ENCODE results near the gene GP9. TPM values are rescaled to one million over a fixed set of nuclear protein-coding genes. Genes with fewer than 3 reads are reported as not detected.
A peak's percentile ranks its signal among the peaks of the same experiment; 100 is the strongest.

Gene GP9
- total RNA-seq, 4 donors from 2014 or later, result 0.50 TPM; not detected in 3

DNA sequence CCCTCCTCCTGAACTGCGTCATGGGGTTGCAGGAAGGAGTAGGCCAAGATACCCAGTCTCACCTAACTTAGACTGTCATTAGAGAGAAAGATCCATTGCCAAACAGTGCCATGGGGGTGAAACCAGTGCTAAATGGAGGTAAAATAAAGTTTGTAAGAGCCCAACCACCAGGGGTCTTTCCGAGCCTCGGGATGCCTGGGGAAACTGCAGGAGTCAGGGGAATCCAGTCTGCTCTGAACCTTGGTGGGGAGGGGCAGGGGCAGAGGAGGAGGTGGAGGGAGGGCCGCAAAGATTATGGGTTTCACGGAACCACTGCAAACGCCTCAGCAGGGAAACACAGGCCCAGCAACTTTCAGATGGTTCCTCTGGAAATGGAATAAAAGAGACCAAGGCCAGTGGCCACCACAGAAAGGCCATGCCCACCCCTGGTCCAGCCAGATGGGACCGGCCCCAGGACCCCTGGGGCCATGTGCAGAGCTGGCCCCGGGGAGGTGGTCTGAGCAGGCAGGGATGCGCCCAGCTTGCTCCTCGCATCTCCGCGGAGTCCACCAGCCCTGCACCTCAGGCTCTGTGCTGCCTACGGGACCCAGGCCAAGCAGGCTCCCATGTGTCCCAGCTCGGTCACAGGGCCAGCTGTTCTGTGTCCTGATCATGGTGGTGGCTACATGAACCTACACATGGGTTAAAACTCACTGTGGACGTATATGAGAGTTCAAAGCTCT, 19.8 kb upstream of the GP9 start:
- H3K4me3 ChIP-seq, result no peak overlapping the region
- 82% methylated on average over 15 of the region's 15 CpGs for WGBS
- DNase-seq (ENCODE audit: extremely low spot score), result no peak

GRCh38 chr3:129045675-129046036, 14.9 kb upstream of the GP9 start:
- no peak for TF ChIP-seq POLR2AphosphoS5 (IDR thresholded peaks at IDR 0.05)
- no peak for TF ChIP-seq EP300 (IDR thresholded peaks at IDR 0.05)
- no peak for TF ChIP-seq POLR2A (IDR thresholded peaks at IDR 0.05; ENCODE audit: low read depth)
- DNase-seq (ENCODE audit: extremely low spot score), result no peak
- Histone ChIP-seq H3K27me3 (peaks cover 0 to 21% (median 4%) of the 10 kb centered on the region in 4 donors), H3K4me3 (peak overlapping the region; percentile 37 to 51 (median 40)), H3K9me3 (peaks cover 0 to 8% (median 2%) of the 10 kb centered on the region in 4 donors), H3K27ac (replicated peaks in 1 of 4) (no peak overlapping the region), H3K36me3 (no peaks in the 10 kb centered on the region), H3K4me1 (peaks cover 9 to 11% (median 10%) of the 10 kb centered on the region in 4 donors)
- intact Hi-C loops (cut with DNase I), result loop anchor here (2.0 kb wide), 1 partner anchor 17 kb away; no protein-coding TSS in a partner anchor
- WGBS, result 0% methylated on average over 1 of the region's 43 CpGs

More for the DNA sequence above, 19.8 kb upstream of the GP9 start:
- intact Hi-C loops (cut with DNase I), result no loop called here
- H3K36me3 ChIP-seq, result peaks cover 0 to 11% (median 2%) of the 10 kb centered on the region in 4 donors
- H3K9me3 ChIP-seq, result peaks cover 0 to 4% (median 0%) of the 10 kb centered on the region in 4 donors
- H3K4me1 ChIP-seq, result peaks cover 5 to 11% (median 9%) of the 10 kb centered on the region in 4 donors
- peaks cover 0 to 10% (median 1%) of the 10 kb centered on the region in 4 donors for H3K27me3 ChIP-seq
- TF ChIP-seq POLR2AphosphoS5 (IDR thresholded peaks at IDR 0.05) (no peak), POLR2A (IDR thresholded peaks at IDR 0.05; ENCODE audit: low read depth) (no peak), EP300 (IDR thresholded peaks at IDR 0.05) (no peak)
- TF ChIP-seq, protein P1, sequence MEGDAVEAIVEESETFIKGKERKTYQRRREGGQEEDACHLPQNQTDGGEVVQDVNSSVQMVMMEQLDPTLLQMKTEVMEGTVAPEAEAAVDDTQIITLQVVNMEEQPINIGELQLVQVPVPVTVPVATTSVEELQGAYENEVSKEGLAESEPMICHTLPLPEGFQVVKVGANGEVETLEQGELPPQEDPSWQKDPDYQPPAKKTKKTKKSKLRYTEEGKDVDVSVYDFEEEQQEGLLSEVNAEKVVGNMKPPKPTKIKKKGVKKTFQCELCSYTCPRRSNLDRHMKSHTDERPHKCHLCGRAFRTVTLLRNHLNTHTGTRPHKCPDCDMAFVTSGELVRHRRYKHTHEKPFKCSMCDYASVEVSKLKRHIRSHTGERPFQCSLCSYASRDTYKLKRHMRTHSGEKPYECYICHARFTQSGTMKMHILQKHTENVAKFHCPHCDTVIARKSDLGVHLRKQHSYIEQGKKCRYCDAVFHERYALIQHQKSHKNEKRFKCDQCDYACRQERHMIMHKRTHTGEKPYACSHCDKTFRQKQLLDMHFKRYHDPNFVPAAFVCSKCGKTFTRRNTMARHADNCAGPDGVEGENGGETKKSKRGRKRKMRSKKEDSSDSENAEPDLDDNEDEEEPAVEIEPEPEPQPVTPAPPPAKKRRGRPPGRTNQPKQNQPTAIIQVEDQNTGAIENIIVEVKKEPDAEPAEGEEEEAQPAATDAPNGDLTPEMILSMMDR (IDR thresholded peaks at IDR 0.05), result no peak
- H3K27ac ChIP-seq (replicated peaks in 1 of 4), result no peak overlapping the region

DNA sequence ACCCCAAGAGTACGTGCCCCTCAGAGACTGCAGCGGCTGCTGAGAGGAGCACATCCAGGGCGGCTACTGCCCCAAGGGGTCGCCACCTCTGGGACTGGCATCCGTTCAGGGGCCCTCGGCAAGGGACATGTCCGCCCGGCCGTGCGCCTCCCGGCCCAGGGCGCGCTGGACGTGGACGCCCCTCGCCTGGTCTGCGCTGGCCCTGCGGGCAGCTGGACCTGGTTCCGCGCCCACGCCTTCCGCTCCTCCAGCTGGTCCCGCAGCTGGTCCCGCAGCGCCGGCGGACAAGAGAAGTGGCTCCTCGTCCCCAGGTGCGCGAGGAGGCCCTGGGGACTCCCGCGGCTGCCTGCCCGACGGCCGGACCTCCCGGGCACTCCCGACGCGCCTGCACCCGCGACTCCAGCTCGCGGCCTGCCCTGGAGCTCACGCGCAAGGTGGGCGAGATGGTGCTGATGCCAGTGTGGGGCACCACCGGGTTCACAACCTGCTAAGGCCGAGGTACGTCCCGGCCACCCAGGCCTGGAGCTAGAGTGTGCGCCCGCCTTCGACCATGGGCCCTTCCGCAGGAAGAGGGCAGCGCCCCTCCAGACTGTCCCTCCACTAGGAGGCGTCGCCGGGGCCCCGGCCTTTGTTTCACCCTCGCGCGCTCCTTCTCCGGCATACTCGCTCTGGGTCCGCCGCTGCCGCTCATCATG, 14.4 kb upstream of the GP9 start:
- peak overlapping the region; percentile 37 to 51 (median 40) for H3K4me3 ChIP-seq
- peaks cover 0 to 21% (median 4%) of the 10 kb centered on the region in 4 donors for H3K27me3 ChIP-seq
- intact Hi-C loops (cut with DNase I), result no loop called here
- H3K9me3 ChIP-seq, result peaks cover 0 to 8% (median 2%) of the 10 kb centered on the region in 4 donors
- H3K4me1 ChIP-seq, result peaks cover 9 to 11% (median 10%) of the 10 kb centered on the region in 4 donors
- WGBS, result 52% methylated on average over 22 of the region's 67 CpGs
- DNase-seq (ENCODE audit: extremely low spot score), result no peak
- no peak for TF ChIP-seq EP300 (IDR thresholded peaks at IDR 0.05)
- TF ChIP-seq POLR2A (IDR thresholded peaks at IDR 0.05; ENCODE audit: low read depth), result no peak
- TF ChIP-seq POLR2AphosphoS5 (IDR thresholded peaks at IDR 0.05), result no peak
- TF ChIP-seq, protein P1 (IDR thresholded peaks at IDR 0.05), result no peak
- no peak overlapping the region for H3K27ac ChIP-seq (replicated peaks in 1 of 4)
- H3K36me3 ChIP-seq, result no peaks in the 10 kb centered on the region

GRCh38 chr3:129046732-129047552, 13.6 kb upstream of the GP9 start:
- 92% methylated on average over 22 of the region's 46 CpGs for WGBS
- peaks cover 12 to 16% (median 15%) of the 10 kb centered on the region in 4 donors for H3K4me1 ChIP-seq
- intact Hi-C loops (cut with DNase I), result no loop called here
- TF ChIP-seq POLR2AphosphoS5 (IDR thresholded peaks at IDR 0.05) (no peak), POLR2A (IDR thresholded peaks at IDR 0.05; ENCODE audit: low read depth) (no peak), EP300 (IDR thresholded peaks at IDR 0.05) (no peak)
- TF ChIP-seq, protein P1 (IDR thresholded peaks at IDR 0.05), result no peak
- peaks cover 0 to 8% (median 2%) of the 10 kb centered on the region in 4 donors for H3K9me3 ChIP-seq
- no peaks in the 10 kb centered on the region for H3K36me3 ChIP-seq
- H3K27ac ChIP-seq (replicated peaks in 1 of 4), result no peak overlapping the region
- no peak overlapping the region for H3K4me3 ChIP-seq
- no peak for DNase-seq (ENCODE audit: extremely low spot score)
- peaks cover 0 to 21% (median 4%) of the 10 kb centered on the region in 4 donors for H3K27me3 ChIP-seq
